Stimulated activated CD8-positive, alpha-beta memory T cell treated with anti-CD3 and anti-CD28 coated beads, Interleukin-12 subunit alpha, Interleukin-12 subunit beta, amount 100 ng/mL, for 24 hours (primary cell): ENCODE data around the gene NUDT16.

Experiments used
- DNase-seq: peaks from one replicate; pipeline ENCODE4 v3.0.0-alpha.2; 2020; ENCODE audit errors: extremely low read depth

Gene NUDT16

GRCh38 chr3:131386429-131387165, 5.0 kb downstream of the NUDT16 start:
- no peak for DNase-seq

- no peak for DNase-seq
Measured at GRCh38 chr3:131387796-131388489, 6.4 kb downstream of the NUDT16 start.

GRCh38 chr3:131388490-131388799, 6.9 kb downstream of the NUDT16 start:
- DNase-seq, result no peak

GRCh38 chr3:131390331-131390730, 8.8 kb downstream of the NUDT16 start:
- DNase-seq, result no peak

GRCh38 chr3:131393051-131393450, 11.5 kb downstream of the NUDT16 start:
- no peak for DNase-seq

- DNase-seq, result no peak
Measured at GRCh38 chr3:131393868-131394267, 12.3 kb downstream of the NUDT16 start.

GRCh38 chr3:131394400-131394799, 12.8 kb downstream of the NUDT16 start:
- no peak for DNase-seq

- no peak for DNase-seq
Measured at GRCh38 chr3:131396170-131396569, 14.6 kb downstream of the NUDT16 start.

- no peak for DNase-seq
Measured at GRCh38 chr3:131397889-131398288, 16.3 kb downstream of the NUDT16 start.

GRCh38 chr3:131401978-131402377, 20.4 kb downstream of the NUDT16 start:
- no peak for DNase-seq

GRCh38 chr3:131402391-131403039, 20.9 kb downstream of the NUDT16 start:
- no peak for DNase-seq

- DNase-seq, result no peak
Measured at GRCh38 chr3:131403216-131403895, 21.8 kb downstream of the NUDT16 start.

- DNase-seq, result no peak
Measured at GRCh38 chr3:131405411-131405810, 23.8 kb downstream of the NUDT16 start.

- no peak for DNase-seq
Measured at GRCh38 chr3:131406274-131406673, 24.7 kb downstream of the NUDT16 start.

- no peak for DNase-seq
Measured at GRCh38 chr3:131417751-131418150, 36.2 kb downstream of the NUDT16 start.

- no peak for DNase-seq
Measured at GRCh38 chr3:131421301-131421700, 39.7 kb downstream of the NUDT16 start.

GRCh38 chr3:131421957-131422498, 40.5 kb downstream of the NUDT16 start:
- no peak for DNase-seq

GRCh38 chr3:131427226-131427625, 45.7 kb downstream of the NUDT16 start:
- no peak for DNase-seq

- no peak for DNase-seq
Measured at GRCh38 chr3:131431754-131432153, 50.2 kb downstream of the NUDT16 start.

- DNase-seq, result no peak
Measured at GRCh38 chr3:131432441-131432840, 50.9 kb downstream of the NUDT16 start.

- no peak for DNase-seq
Measured at GRCh38 chr3:131435000-131435399, 53.4 kb downstream of the NUDT16 start.
